ENCODE data around the gene YY1. TPM values are rescaled to one million over a fixed set of nuclear protein-coding genes. Genes with fewer than 3 reads are reported as not detected.
"Not testable (repeated sequence)": the region's sequence is repeated elsewhere in the genome, so short reads cannot be mapped to it uniquely, and the experiment has no call there.

YY1 gene
- total RNA-seq, 2 donors from 2014 or later, result 44.4 to 60.7 TPM

DNA sequence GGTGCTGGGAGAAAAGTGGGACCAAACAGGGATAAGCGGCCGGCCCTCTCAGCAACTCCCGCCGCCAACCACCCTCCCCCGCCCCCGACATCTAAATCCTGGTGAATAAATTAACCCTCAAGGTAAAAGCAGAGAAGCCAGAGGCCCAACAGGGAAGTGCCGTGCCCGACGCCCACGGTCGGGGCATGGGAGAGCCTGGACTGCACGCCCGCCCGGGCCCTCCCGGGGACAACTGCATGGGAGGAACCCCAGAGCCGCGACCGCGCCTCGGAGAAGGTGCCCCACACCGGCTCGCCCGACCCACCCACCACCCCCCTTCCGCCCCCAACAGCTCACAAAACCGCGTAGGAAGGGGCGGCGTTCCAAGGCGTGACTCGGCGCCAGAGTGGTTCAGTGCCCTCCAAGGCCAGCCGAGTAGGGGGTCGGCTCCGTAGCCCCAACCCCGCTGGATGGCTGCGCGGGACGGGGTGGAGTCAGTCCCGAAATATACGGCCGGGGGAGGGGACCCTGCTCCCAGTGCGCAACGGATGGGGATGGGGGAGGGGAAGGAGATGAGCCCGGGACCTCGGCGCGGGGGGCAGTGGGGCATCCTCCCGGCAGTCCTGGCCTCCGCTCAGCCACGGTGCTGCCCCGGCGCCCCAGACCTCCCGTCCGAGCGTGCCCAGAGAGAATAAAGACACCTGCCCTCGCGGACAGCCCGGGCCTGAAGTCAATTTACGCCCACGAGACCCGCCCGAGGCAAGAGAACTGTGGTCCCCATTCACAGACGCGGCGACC, 66.6 kb downstream of the YY1 start:
- peak overlapping the region; percentile 91 to 98 for H3K4me3 ChIP-seq
- TF ChIP-seq POLR2AphosphoS5 (IDR thresholded peaks at IDR 0.05) (peak; percentile 21), POLR2A (IDR thresholded peaks at IDR 0.05) (no peak)
- WGBS, result under 1% methylated on average over 58 of the region's 65 CpGs
- peaks cover 17% of the 10 kb centered on the region for H3K4me1 ChIP-seq (replicated peaks)
- H3K9me3 ChIP-seq, result no peaks in the 10 kb centered on the region
- peak overlapping the region; percentile 94 to 96 for H3K27ac ChIP-seq
- DNase-seq (ENCODE audit: low spot score), result peak; percentile 30
- no peaks in the 10 kb centered on the region for H3K36me3 ChIP-seq
- H3K27me3 ChIP-seq (replicated peaks; ENCODE audit: insufficient read depth), result no peaks in the 10 kb centered on the region
- intact Hi-C loops (cut with DNase I), result loop anchor here (5.0 kb wide), 2 partner anchors 63 to 72 kb away; partner anchors contain the start of gene WDR25

DNA sequence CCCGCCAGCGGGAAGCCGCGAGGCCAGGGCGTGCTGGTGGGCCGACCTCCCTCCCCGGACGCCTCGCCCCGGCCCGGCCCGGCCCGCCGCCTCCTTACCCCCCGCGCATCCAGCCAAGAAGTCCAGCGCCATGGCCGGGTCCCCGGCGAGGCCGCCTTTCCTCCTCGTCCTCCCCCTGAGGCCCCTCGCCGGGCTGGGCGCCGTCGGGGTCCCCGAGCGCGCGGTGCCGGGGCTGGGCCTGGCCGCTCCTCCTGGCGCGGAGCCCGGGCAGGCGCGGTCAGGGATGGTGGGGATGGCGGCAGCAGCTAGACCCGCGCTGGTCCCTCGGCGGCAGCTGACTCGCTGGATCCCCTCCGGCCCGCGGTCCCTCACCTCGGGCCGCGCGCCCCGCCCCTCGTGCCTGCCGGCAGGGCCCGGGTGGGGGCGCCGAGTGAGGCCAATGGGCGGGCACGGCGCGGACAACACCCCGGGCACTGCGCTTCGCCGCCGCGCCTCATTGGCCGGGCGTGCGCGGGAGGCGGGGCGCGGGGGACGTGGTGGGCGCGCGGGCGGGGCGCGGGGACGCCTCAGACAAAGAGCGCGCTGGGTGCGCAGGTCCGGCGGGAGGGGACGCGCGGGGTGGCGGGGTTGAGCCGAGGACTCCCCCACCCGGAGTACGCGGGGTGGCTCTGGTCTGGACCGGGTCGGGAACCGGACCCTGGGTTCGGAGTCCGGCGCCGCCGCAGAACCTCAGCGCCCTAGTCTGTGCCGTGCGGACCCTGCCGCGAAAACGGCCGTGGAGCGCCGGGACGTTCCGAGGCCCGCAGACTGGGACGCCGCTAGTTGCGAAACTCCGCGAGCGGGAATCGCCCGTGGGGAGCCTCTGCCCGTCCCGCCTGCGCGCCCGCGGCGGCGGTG, 67.4 kb downstream of the YY1 start, which contains the start of gene SLC25A29:
Gene SLC25A29, minus strand, starts transcription at position 344 of the 897 bp plus-strand sequence. Its CDS starts 212 bp downstream, at position 132.
- WGBS, result under 1% methylated on average over 73 of the region's 131 CpGs
- peak; percentile 92 for DNase-seq (ENCODE audit: low spot score)
- H3K9me3 ChIP-seq, result no peaks in the 10 kb centered on the region
- H3K36me3 ChIP-seq, result no peaks in the 10 kb centered on the region
- no peaks in the 10 kb centered on the region for H3K27me3 ChIP-seq (replicated peaks; ENCODE audit: insufficient read depth)
- intact Hi-C loops (cut with DNase I), result loop anchor here (5.0 kb wide), 2 partner anchors 64 to 71 kb away; partner anchors contain the start of gene WDR25
- TF ChIP-seq, protein P1, sequence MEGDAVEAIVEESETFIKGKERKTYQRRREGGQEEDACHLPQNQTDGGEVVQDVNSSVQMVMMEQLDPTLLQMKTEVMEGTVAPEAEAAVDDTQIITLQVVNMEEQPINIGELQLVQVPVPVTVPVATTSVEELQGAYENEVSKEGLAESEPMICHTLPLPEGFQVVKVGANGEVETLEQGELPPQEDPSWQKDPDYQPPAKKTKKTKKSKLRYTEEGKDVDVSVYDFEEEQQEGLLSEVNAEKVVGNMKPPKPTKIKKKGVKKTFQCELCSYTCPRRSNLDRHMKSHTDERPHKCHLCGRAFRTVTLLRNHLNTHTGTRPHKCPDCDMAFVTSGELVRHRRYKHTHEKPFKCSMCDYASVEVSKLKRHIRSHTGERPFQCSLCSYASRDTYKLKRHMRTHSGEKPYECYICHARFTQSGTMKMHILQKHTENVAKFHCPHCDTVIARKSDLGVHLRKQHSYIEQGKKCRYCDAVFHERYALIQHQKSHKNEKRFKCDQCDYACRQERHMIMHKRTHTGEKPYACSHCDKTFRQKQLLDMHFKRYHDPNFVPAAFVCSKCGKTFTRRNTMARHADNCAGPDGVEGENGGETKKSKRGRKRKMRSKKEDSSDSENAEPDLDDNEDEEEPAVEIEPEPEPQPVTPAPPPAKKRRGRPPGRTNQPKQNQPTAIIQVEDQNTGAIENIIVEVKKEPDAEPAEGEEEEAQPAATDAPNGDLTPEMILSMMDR (IDR thresholded peaks at IDR 0.05), result no peak
- peak; percentile 55 for TF ChIP-seq POLR2AphosphoS5 (IDR thresholded peaks at IDR 0.05)
- peak; percentile 94 for TF ChIP-seq POLR2A (IDR thresholded peaks at IDR 0.05)
- H3K27ac ChIP-seq, result peak within 1 kb of the TSS; percentile 94 to 96
- H3K4me1 ChIP-seq (replicated peaks), result peaks cover 17% of the 10 kb centered on the region
- H3K4me3 ChIP-seq, result peak within 1 kb of the TSS; percentile 91 to 98

DNA sequence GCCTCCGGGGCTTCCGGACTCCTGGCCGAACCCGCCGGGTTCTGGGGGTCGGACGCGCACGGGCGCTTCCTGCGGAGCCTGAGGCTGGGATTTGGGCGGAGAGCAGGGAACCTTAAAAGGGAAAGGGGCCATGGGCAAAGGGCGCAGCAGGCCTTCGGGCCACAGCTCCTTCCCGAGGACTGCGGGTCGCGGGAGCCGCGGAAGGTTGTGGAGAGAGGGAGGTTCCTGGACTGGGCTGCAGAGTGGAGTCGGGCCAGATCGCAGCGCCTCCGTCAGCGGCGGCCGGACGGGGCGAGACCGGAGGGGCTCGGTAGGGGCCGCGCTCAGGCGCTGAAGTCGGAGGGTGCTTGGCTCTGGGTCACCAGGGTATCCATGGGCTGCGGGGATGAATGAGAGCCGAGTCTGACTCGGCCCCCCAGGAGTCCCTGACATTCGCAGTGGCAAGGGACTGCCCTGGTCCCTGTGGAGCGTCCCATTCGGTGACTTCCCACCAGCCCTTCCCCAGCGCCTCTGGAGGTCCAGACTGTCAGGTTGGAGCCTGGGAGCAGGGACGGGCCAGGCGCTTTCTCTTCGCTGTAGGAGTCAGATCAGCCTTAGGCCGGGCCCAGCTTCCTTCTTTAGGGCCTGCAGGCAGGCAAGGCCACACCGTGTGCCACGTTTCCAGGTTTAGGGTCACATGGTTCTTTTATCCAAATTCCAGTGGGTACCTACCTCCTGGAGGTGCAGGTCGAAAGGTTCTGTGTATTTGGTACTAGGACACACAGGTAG, 68.2 kb downstream of the YY1 start:
- Histone ChIP-seq H3K36me3 (no peaks in the 10 kb centered on the region), H3K4me3 (peak overlapping the region; percentile 91 to 98), H3K4me1 (replicated peaks) (peaks cover 17% of the 10 kb centered on the region), H3K27me3 (replicated peaks; ENCODE audit: insufficient read depth) (no peaks in the 10 kb centered on the region), H3K9me3 (no peaks in the 10 kb centered on the region), H3K27ac (peak overlapping the region; percentile 94 to 96)
- 4% methylated on average over 47 of the region's 49 CpGs for WGBS
- TF ChIP-seq POLR2A (IDR thresholded peaks at IDR 0.05) (no peak), POLR2AphosphoS5 (IDR thresholded peaks at IDR 0.05) (no peak)
- intact Hi-C loops (cut with DNase I), result loop anchor here (5.0 kb wide), 2 partner anchors 65 to 70 kb away; partner anchors contain the start of gene WDR25
- no peak for DNase-seq (ENCODE audit: low spot score)

DNA sequence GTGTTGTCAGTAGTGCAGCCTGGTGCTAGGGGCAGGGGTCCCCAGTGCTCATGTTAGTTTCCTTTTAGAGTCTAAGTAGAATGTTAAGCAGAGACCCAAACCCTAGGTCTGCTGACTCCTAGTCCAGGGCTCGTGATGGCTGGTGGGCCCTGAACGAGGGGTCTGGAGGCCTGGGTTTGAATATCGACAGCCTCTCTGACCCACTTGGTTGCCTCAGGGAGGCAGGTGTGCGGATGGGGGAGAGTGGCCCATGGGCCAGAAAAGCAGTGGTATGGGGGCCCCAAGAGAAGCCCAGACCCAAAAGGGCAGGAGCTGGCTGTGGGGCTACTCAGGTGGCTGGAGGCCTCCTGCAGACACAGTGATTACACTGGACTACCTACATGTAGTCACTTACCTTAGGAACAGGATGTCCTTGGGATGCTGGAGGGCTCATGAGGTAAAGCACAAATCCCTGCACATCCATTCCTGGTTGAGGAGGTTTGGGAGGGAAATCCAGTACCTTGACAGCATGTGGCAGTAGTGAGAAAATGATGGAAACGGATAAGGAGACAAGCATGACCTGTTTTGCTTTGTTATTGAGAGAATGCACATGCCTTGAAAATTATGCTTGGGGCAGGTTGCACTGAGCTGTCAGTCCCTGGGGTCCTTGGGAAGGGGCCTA, 69.0 kb downstream of the YY1 start:
- no peak for DNase-seq (ENCODE audit: low spot score)
- 77% methylated on average over 5 of the region's 5 CpGs for WGBS
- H3K27me3 ChIP-seq (replicated peaks; ENCODE audit: insufficient read depth), result no peaks in the 10 kb centered on the region
- no peaks in the 10 kb centered on the region for H3K9me3 ChIP-seq
- H3K4me1 ChIP-seq (replicated peaks), result peaks cover 17% of the 10 kb centered on the region
- H3K36me3 ChIP-seq, result no peaks in the 10 kb centered on the region
- intact Hi-C loops (cut with DNase I), result loop anchor here (5.0 kb wide), 2 partner anchors 66 to 69 kb away; partner anchors contain the start of gene WDR25
- peak overlapping the region; percentile 91 to 98 for H3K4me3 ChIP-seq
- no peak for TF ChIP-seq POLR2AphosphoS5 (IDR thresholded peaks at IDR 0.05)
- no peak for TF ChIP-seq POLR2A (IDR thresholded peaks at IDR 0.05)
- TF ChIP-seq, protein P1 (IDR thresholded peaks at IDR 0.05), result no peak
- peak overlapping the region; percentile 94 to 96 for H3K27ac ChIP-seq

DNA sequence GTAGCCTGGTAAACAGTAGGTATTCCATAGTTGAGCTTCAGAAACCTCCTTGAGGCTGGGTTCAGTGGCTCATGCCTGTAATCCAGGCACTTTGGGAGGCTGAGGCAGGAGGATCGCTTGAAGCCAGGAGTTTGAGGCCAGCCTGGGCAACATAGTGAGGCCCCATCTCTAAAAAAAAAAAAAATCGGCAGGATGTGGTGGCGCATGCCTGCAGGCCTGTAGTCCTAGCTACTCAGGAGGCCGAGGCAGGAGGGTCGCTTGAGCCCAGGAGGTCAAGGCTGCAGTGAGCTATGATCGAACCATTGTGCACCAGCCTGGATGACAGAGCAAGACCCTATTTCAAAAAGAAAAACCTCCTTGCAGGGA, 69.5 kb downstream of the YY1 start:
- not testable (repeated sequence) for H3K36me3 ChIP-seq; DNase-seq (ENCODE audit: low spot score); H3K9me3 ChIP-seq; H3K27me3 ChIP-seq (replicated peaks; ENCODE audit: insufficient read depth); H3K4me3 ChIP-seq
- intact Hi-C loops (cut with DNase I), result loop anchor here (5.0 kb wide), 2 partner anchors 66 to 69 kb away; partner anchors contain the start of gene WDR25
- Histone ChIP-seq H3K27ac (peak overlapping the region; percentile 11 to 26), H3K4me1 (replicated peaks) (peaks cover 12% of the 10 kb centered on the region)
- WGBS, result 79% methylated on average over 6 of the region's 6 CpGs
